ENCODE results near the gene CDH23. TPM values are rescaled to one million over a fixed set of nuclear protein-coding genes. Genes with fewer than 3 reads are reported as not detected.

The CDH23 gene
- total and polyA plus RNA-seq, 2 of the 8 experiments (the other 6 are each of a cell fraction or from before 2014, with no cell fraction given), result 1.9 to 4.9 TPM

GRCh38 chr10:71354776-71355175, 41.9 kb upstream of the CDH23 start:
- Histone ChIP-seq H3K4ac (replicated peaks; ENCODE audit: insufficient read length, low read depth, low read length) (no peak overlapping the region), H4K20me1 (replicated peaks in 1 of 2; ENCODE audit: control insufficient read depth in 1 of 2, insufficient read depth in 2 of 2, low read length in 2 of 2) (peaks cover 3 to 6% of the 10 kb centered on the region in 2 experiments), H3K56ac (replicated peaks; ENCODE audit: insufficient read length, low read depth, low read length) (no peak overlapping the region), H3K36me3 (ENCODE audit: control insufficient read depth in 2 of 4, insufficient read depth in 4 of 4, low read length in 3 of 4) (peaks cover 0 to 16% (median 1%) of the 10 kb centered on the region in 4 experiments; a peak in 3 of 8 replicates), H3K14ac (ENCODE audit: insufficient read length) (no peak overlapping the region), H4K91ac (replicated peaks; ENCODE audit: insufficient read length, low read length) (no peak overlapping the region), H3K18ac (ENCODE audit: extremely low read depth, low read length) (no peak overlapping the region), H2BK120ac (replicated peaks; ENCODE audit: low read depth, low read length) (no peak overlapping the region), H3K9me3 (ENCODE audit: insufficient read depth in 2 of 2, low read depth in 1 of 2, low read length in 1 of 2) (no peaks in the 10 kb centered on the region), H3K23me2 (ENCODE audit: low read depth, low read length) (no peaks in the 10 kb centered on the region), H4K8ac (ENCODE audit: extremely low read depth, insufficient read depth, low read length) (no peak overlapping the region), H2BK12ac (ENCODE audit: low read depth, low read length) (0 out of 2 replicates have a peak overlapping the region, but pooled peaks have one; percentile 32), H3K9ac (replicated peaks in 1 of 4; ENCODE audit: extremely low read depth in 1 of 4, low read depth in 3 of 4, low read length in 3 of 4) (no peak overlapping the region), H2AFZ (ENCODE audit: low read length) (no peak overlapping the region), H3K4me1 (replicated peaks in 1 of 4; ENCODE audit: control insufficient read depth in 3 of 4, insufficient read depth in 4 of 4, low read length in 3 of 4) (peaks cover 0 to 5% (median under 1%) of the 10 kb centered on the region in 4 experiments; a peak in 3 of 7 replicates), H2BK20ac (ENCODE audit: low read length) (no peak overlapping the region), H3K27me3 (replicated peaks in 1 of 4; ENCODE audit: control insufficient read depth in 3 of 4, extremely low read depth in 1 of 4, insufficient read depth in 3 of 4, low read length in 3 of 4) (no peaks in the 10 kb centered on the region), H2AK5ac (ENCODE audit: low read depth, low read length) (no peak overlapping the region), H4K5ac (ENCODE audit: insufficient read length, low read depth, low read length) (no peak overlapping the region), H2BK15ac (ENCODE audit: low read length) (peak overlapping the region; percentile 22; the same call in 1 of the 2 replicates), H3K27ac (ENCODE audit: low read depth, low read length) (peak overlapping the region; percentile 36; the same call in 1 of the 2 replicates), H3K4me2 (ENCODE audit: insufficient read depth in 1 of 2, low read depth in 2 of 2, low read length in 2 of 2) (no peak overlapping the region), H3K79me2 (ENCODE audit: control insufficient read depth in 1 of 2, insufficient read depth in 2 of 2, low read length in 2 of 2) (no peaks in the 10 kb centered on the region), H3K4me3 (ENCODE audit: extremely low read depth in 1 of 4, insufficient read depth in 2 of 4, low read depth in 3 of 4, low read length in 4 of 4) (no peak overlapping the region), H3K23ac (ENCODE audit: insufficient read length) (no peak overlapping the region), H3K79me1 (ENCODE audit: low read depth, low read length) (no peaks in the 10 kb centered on the region), H2BK5ac (ENCODE audit: low read depth, low read length) (no peak overlapping the region)
- ChIA-PET POLR2A (ENCODE audit: partially characterized antibody) (interaction anchor here (1.1 kb wide), 1 partner anchor 14 kb away, joined by 3 read pairs; no protein-coding TSS in a partner anchor), CTCF (ENCODE audit: partially characterized antibody) (interaction anchor here (1.2 to 2.8 kb wide), 3 partner anchors 10 to 33 kb away, joined by 3 to 16 read pairs (median 4); no protein-coding TSS in a partner anchor)
- no peak for FAIRE-seq
- no peak for DNase-seq (ENCODE audit: low read depth in 1 of 2, low spot score in 2 of 2)
- 89% methylated on average over 7 of the region's 7 CpGs; no CpG with 5 or more reads in 1 of the 2 experiments for WGBS, 2 experiments (ENCODE audit: extremely low coverage in 1 of 2, insufficient coverage in 1 of 2, insufficient read length in 1 of 2, insufficient replicate concordance in 2 of 2, low coverage in 1 of 2, low lambda C conversion rate in 2 of 2, missing lambda C conversion rate in 1 of 2)
- TF ChIP-seq BRCA1 (IDR thresholded peaks at IDR 0.05; ENCODE audit: low read depth, low read length), result no peak
- no peak for TF ChIP-seq SIN3A (conservative IDR thresholded peaks at IDR 0.05 in 1 of 2, IDR thresholded peaks at IDR 0.05 in 1 of 2; ENCODE audit: low read depth in 1 of 2, low read length in 2 of 2)
